IMR-90 (cell line): Measurements from ENCODE around the gene ANKRD55. TPM values are rescaled to one million over a fixed set of nuclear protein-coding genes. Genes with fewer than 3 reads are reported as not detected.
"Not testable (repeated sequence)": the region's sequence is repeated elsewhere in the genome, so short reads cannot be mapped to it uniquely, and the experiment has no call there.

ENCODE experiments used
- ATAC-seq: fragments of 200-7000 bp; cut with Tn5 transposase; 2 replicates; pipeline ENCODE4 v1.9.1; 2020; ENCODE audit warnings: low read depth, mild to moderate bottlenecking, moderate library complexity
- BruUV-seq: library from RNA; stranded (reverse); fragments of 400-500 nt; replicated peaks from 2 replicates; lab custom pipeline; 2021; lab: Mats Ljungman, UMichigan
- CTCF ChIA-PET: fragments of 300-600 bp; formaldehyde crosslinking; extraction: SDS; loops from one replicate; lab custom pipeline; 2021; ENCODE audit warnings: antibody characterized with exemption; lab: Yijun Ruan, JAX
- POLR2A ChIA-PET: fragments of 300-600 bp; sonication (Branson Sonifier 250); formaldehyde crosslinking; loops from one replicate; lab custom pipeline; 2022; ENCODE audit warnings: antibody characterized with exemption; ENCODE audit not compliant: unreplicated experiment; lab: Charles Lee
- DNase-seq: peaks from one replicate; pipeline ENCODE4 v3.0.0; 2013
- H2AFZ ChIP-seq: replicated peaks from 2 replicates; pipeline ENCODE3; 2013; ENCODE audit warnings: low read length, mild to moderate bottlenecking; ENCODE audit not compliant: poor library complexity
- H2AK5ac ChIP-seq: 2 replicates; pipeline ENCODE4 v1.6.1; 2013; ENCODE audit warnings: low read depth, low read length, inconsistent platforms
- H2AK9ac ChIP-seq: replicated peaks from 2 replicates; pipeline ENCODE3; 2013; ENCODE audit warnings: mild to moderate bottlenecking, low read depth, low read length, moderate library complexity; ENCODE audit not compliant: poor library complexity
- H2BK120ac ChIP-seq: 2 replicates; pipeline ENCODE4 v1.6.1; 2013; ENCODE audit warnings: low read depth, low read length, inconsistent platforms
- H2BK15ac ChIP-seq: 3 replicates; pipeline ENCODE4 v1.6.1; 2013; ENCODE audit warnings: low read depth, low read length, inconsistent platforms
- H2BK20ac ChIP-seq: 2 replicates; pipeline ENCODE4 v1.6.1; 2013; ENCODE audit warnings: low read depth, mild to moderate bottlenecking, inconsistent platforms, low read length, moderate library complexity
- H2BK5ac ChIP-seq: 2 replicates; pipeline ENCODE4 v1.6.1; 2013; ENCODE audit warnings: mild to moderate bottlenecking, low read depth, low read length, inconsistent platforms; ENCODE audit not compliant: poor library complexity, severe bottlenecking
- H3K14ac ChIP-seq: replicated peaks from 2 replicates; pipeline ENCODE4 v1.6.1; 2013; ENCODE audit warnings: low read depth, low read length, inconsistent platforms
- H3K18ac ChIP-seq: 2 replicates; pipeline ENCODE4 v1.6.1; 2013; ENCODE audit warnings: low read depth, low read length, control low read depth
- H3K23ac ChIP-seq: 2 replicates; pipeline ENCODE4 v1.6.1; 2013; ENCODE audit warnings: low read depth, low read length, inconsistent platforms
- H3K27ac ChIP-seq: 2 replicates; pipeline ENCODE4 v1.5.1; 2013; ENCODE audit warnings: mild to moderate bottlenecking, control low read depth, low read length; ENCODE audit not compliant: insufficient read depth
- H3K27me3 ChIP-seq: 2 replicates; pipeline ENCODE4 v1.6.1; 2013; ENCODE audit warnings: low read length; ENCODE audit not compliant: control insufficient read depth, insufficient read depth
- H3K36me3 ChIP-seq: 2 replicates; pipeline ENCODE4 v1.6.1; 2013; ENCODE audit warnings: low read length, mixed read lengths; ENCODE audit not compliant: control insufficient read depth, insufficient read depth
- H3K4ac ChIP-seq: 2 replicates; pipeline ENCODE4 v1.6.1; 2013; ENCODE audit warnings: low read depth, low read length, inconsistent platforms
- H3K4me1 ChIP-seq: 2 replicates; pipeline ENCODE4 v1.6.1; 2013; ENCODE audit warnings: low read length, mixed read lengths; ENCODE audit not compliant: control insufficient read depth, insufficient read depth
- H3K4me2 ChIP-seq: 2 replicates; pipeline ENCODE4 v1.6.1; 2013; ENCODE audit warnings: low read depth, mild to moderate bottlenecking, control low read depth, low read length, moderate library complexity
- H3K4me3 ChIP-seq: 2 replicates; pipeline ENCODE4 v1.5.1; 2013; ENCODE audit warnings: low read depth, mild to moderate bottlenecking, control low read depth, low read length, moderate library complexity; ENCODE audit not compliant: insufficient read depth
- H3K56ac ChIP-seq: 2 replicates; pipeline ENCODE4 v1.6.1; 2013; ENCODE audit warnings: low read length, inconsistent platforms; ENCODE audit not compliant: insufficient read depth; ENCODE audit errors: extremely low read depth
- H3K79me1 ChIP-seq, 2 experiments: 2 replicates each; pipeline ENCODE4 v1.6.1; 2013; ENCODE audit warnings: low read length in 2 of 2, inconsistent platforms in 1 of 2, low read depth in 1 of 2
- H3K9ac ChIP-seq: 2 replicates; pipeline ENCODE4 v1.6.1; 2013; ENCODE audit warnings: low read depth, low read length, control low read depth
- H3K9me1 ChIP-seq: 2 replicates; pipeline ENCODE4 v1.6.1; 2013; ENCODE audit warnings: low read length, inconsistent platforms; ENCODE audit not compliant: insufficient read depth
- H3K9me3 ChIP-seq: 2 replicates; pipeline ENCODE4 v1.6.1; 2013; ENCODE audit warnings: low read length; ENCODE audit not compliant: control insufficient read depth, insufficient read depth
- H4K20me1 ChIP-seq: 2 replicates; pipeline ENCODE4 v1.6.1; 2013; ENCODE audit warnings: low read length, inconsistent platforms; ENCODE audit not compliant: insufficient read depth
- H4K5ac ChIP-seq: 2 replicates; pipeline ENCODE4 v1.6.1; 2013; ENCODE audit warnings: mild to moderate bottlenecking, low read depth, low read length, control low read depth
- H4K8ac ChIP-seq, 2 experiments: 2 replicates each; pipeline ENCODE4 v1.6.1; 2013; ENCODE audit warnings: low read depth in 2 of 2, low read length in 2 of 2, control low read depth in 1 of 2, inconsistent platforms in 1 of 2
- H4K91ac ChIP-seq: 2 replicates; pipeline ENCODE4 v1.6.1; 2013; ENCODE audit warnings: low read depth, low read length, inconsistent platforms; ENCODE audit not compliant: insufficient read depth
- WGBS, 2 experiments: methylation state at CpG; one replicate each; pipeline versions ENCODE4 v1.1.5 to v1.1.7; 2013; ENCODE audit warnings: missing lambda C conversion rate in 2 of 2; ENCODE audit not compliant: insufficient read length in 1 of 2; ENCODE audit errors: extremely low coverage in 2 of 2; 5-methylcytosine and 5-hydroxymethylcytosine counted together
- dilution Hi-C: fragments of 300-500 bp; cut with HindIII; formaldehyde crosslinking; loops from one replicate; pipeline ENCODE4 v1.14.3; 2018; ENCODE audit warnings: low sequenced_read_pairs; ENCODE audit not compliant: unreplicated experiment
- in situ Hi-C: fragments of 300-500 bp; cut with MboI; formaldehyde crosslinking; loops from 3 replicates; pipeline ENCODE4 v1.14.3; 2019; ENCODE audit warnings: low sequenced_read_pairs, inconsistent platforms, mixed read lengths
- intact Hi-C: fragments of 100-400 bp; cut with micrococcal nuclease; formaldehyde crosslinking; loops from 2 replicates; pipeline ENCODE4 v1.10.0; 2022
- polyA plus RNA-seq, 3 experiments: library from polyadenylated mRNA; depleted of rRNA; stranded (reverse); fragments of >200 nt; gene quantifications; 2 replicates each; pipeline ENCODE4 v1.2.3, GENCODE V29; 2012; ENCODE audit warnings: low replicate concordance in 1 of 3
- total RNA-seq: library from RNA; depleted of rRNA; stranded (reverse); fragments of >200 nt; gene quantifications from 2 replicates; pipeline ENCODE4 v1.2.3, GENCODE V29; 2012

ANKRD55 gene
- total and polyA plus RNA-seq, 2 of the 4 experiments (the other 2 are of a cell fraction) = not detected

GRCh38 chr5:56223298-56223697 lies 9.8 kb downstream of the ANKRD55 start:
- POLR2A ChIA-PET, CTCF ChIA-PET, H4K8ac ChIP-seq, dilution Hi-C loops, H3K9me3 ChIP-seq, H3K27me3 ChIP-seq, intact Hi-C loops, in situ Hi-C loops, H2AK5ac ChIP-seq, H3K79me1 ChIP-seq, H3K56ac ChIP-seq, H3K9me1 ChIP-seq, H2BK20ac ChIP-seq, H3K23ac ChIP-seq, ATAC-seq, H2BK120ac ChIP-seq, H3K4me1 ChIP-seq, BruUV-seq, H2AK9ac ChIP-seq, H2AFZ ChIP-seq, DNase-seq, H3K14ac ChIP-seq, H4K20me1 ChIP-seq, H4K91ac ChIP-seq, H3K9ac ChIP-seq, H3K27ac ChIP-seq, H2BK5ac ChIP-seq, H4K5ac ChIP-seq, H2BK15ac ChIP-seq, H3K4me2 ChIP-seq, H3K4ac ChIP-seq, H3K18ac ChIP-seq, H3K36me3 ChIP-seq, H3K4me3 ChIP-seq: not testable (repeated sequence)

GRCh38 chr5:56221601-56222000 lies 11.5 kb downstream of the ANKRD55 start:
- H3K9me3 ChIP-seq, H3K14ac ChIP-seq, H3K18ac ChIP-seq, ATAC-seq, H2BK5ac ChIP-seq, H3K79me1 ChIP-seq, BruUV-seq, H3K56ac ChIP-seq, in situ Hi-C loops, H3K36me3 ChIP-seq, H4K20me1 ChIP-seq, H3K27me3 ChIP-seq, CTCF ChIA-PET, dilution Hi-C loops, H3K9ac ChIP-seq, H4K91ac ChIP-seq, H2AFZ ChIP-seq, H2AK5ac ChIP-seq, H4K8ac ChIP-seq, H3K4me2 ChIP-seq, POLR2A ChIA-PET, H3K4me3 ChIP-seq, H3K4ac ChIP-seq, H2AK9ac ChIP-seq, H4K5ac ChIP-seq, H2BK20ac ChIP-seq, H2BK120ac ChIP-seq, H3K9me1 ChIP-seq, H2BK15ac ChIP-seq, H3K27ac ChIP-seq, intact Hi-C loops, H3K4me1 ChIP-seq, DNase-seq, H3K23ac ChIP-seq: not testable (repeated sequence)
- WGBS, 2 experiments = no CpG with 5 or more reads among the region's 6 CpGs
